ENCODE measurements around the gene MICU2. TPM values are rescaled to one million over a fixed set of nuclear protein-coding genes. Genes with fewer than 3 reads are reported as not detected.

MICU2 gene
- total and polyA plus RNA-seq, 2 of the 4 experiments (the other 2 are of a cell fraction): 14.9 to 25.0 TPM

GRCh38 chr13:21636656-21637055 is 32.7 kb upstream of the MICU2 start:
- Histone ChIP-seq H4K20me1 (ENCODE audit: insufficient read depth, low read length) (no peaks in the 10 kb centered on the region), H3K18ac (ENCODE audit: low read depth, low read length) (no peak overlapping the region), H3K4ac (ENCODE audit: low read depth, low read length) (no peak overlapping the region), H2BK120ac (ENCODE audit: low read depth, low read length) (no peak overlapping the region), H2BK5ac (ENCODE audit: low read depth, low read length, poor library complexity, severe bottlenecking) (no peak overlapping the region), H3K27ac (ENCODE audit: insufficient read depth, low read length) (no peak overlapping the region), H3K9ac (ENCODE audit: low read depth, low read length) (no peak overlapping the region), H3K9me3 (ENCODE audit: control insufficient read depth, insufficient read depth, low read length) (peaks cover 4% of the 10 kb centered on the region; the same call in 1 of the 2 replicates), H4K5ac (ENCODE audit: low read depth, low read length) (no peak overlapping the region), H2BK15ac (ENCODE audit: low read depth, low read length) (no peak overlapping the region), H3K9me1 (ENCODE audit: insufficient read depth, low read length) (no peaks in the 10 kb centered on the region; the same call in 1 of the 2 replicates), H2AK9ac (replicated peaks; ENCODE audit: low read depth, low read length, poor library complexity) (no peak overlapping the region), H4K8ac (ENCODE audit: low read depth in 2 of 2, low read length in 2 of 2) (no peak overlapping the region), H4K91ac (ENCODE audit: insufficient read depth, low read depth, low read length) (no peak overlapping the region), H3K4me3 (ENCODE audit: insufficient read depth, low read depth, low read length) (no peak overlapping the region), H3K36me3 (ENCODE audit: control insufficient read depth, insufficient read depth, low read length) (no peaks in the 10 kb centered on the region), H3K23ac (ENCODE audit: low read depth, low read length) (no peak overlapping the region), H3K14ac (replicated peaks; ENCODE audit: low read depth, low read length) (no peak overlapping the region), H3K27me3 (ENCODE audit: control insufficient read depth, insufficient read depth, low read length) (peaks cover 2% of the 10 kb centered on the region), H2BK20ac (ENCODE audit: low read depth, low read length) (no peak overlapping the region), H3K4me2 (ENCODE audit: low read depth, low read length) (no peak overlapping the region), H3K79me1 (ENCODE audit: low read depth in 1 of 2, low read length in 2 of 2) (no peaks in the 10 kb centered on the region), H2AK5ac (ENCODE audit: low read depth, low read length) (no peak overlapping the region), H3K56ac (ENCODE audit: extremely low read depth, insufficient read depth, low read length) (no peak overlapping the region), H2AFZ (replicated peaks; ENCODE audit: low read length, poor library complexity) (no peak overlapping the region), H3K4me1 (ENCODE audit: control insufficient read depth, insufficient read depth, low read length) (peaks cover 3% of the 10 kb centered on the region; the same call in 1 of the 2 replicates)
- in situ Hi-C loops (cut with MboI; ENCODE audit: low sequenced_read_pairs): loop anchor here (25.0 kb wide), 3 partner anchors 1151 to 1676 kb away; no protein-coding TSS in a partner anchor
- intact Hi-C loops (cut with micrococcal nuclease): loop anchor here (5.0 kb wide), 2 partner anchors 36 to 551 kb away; partner anchors contain the start of gene FGF9
- no TSS peak for BruUV-seq (replicated peaks)
- CTCF ChIA-PET: no interaction called here
- POLR2A ChIA-PET (ENCODE audit: unreplicated experiment): no interaction called here
- no peak for ATAC-seq (ENCODE audit: low read depth)
- no peak for DNase-seq
- TF ChIP-seq NFE2L2 (IDR thresholded peaks at IDR 0.05; ENCODE audit: low read depth, low read length) (no peak), RAD21 (IDR thresholded peaks at IDR 0.05; ENCODE audit: low read length) (no peak), POLR2A (IDR thresholded peaks at IDR 0.05; ENCODE audit: low read depth, low read length) (no peak)
- TF ChIP-seq, protein P1, sequence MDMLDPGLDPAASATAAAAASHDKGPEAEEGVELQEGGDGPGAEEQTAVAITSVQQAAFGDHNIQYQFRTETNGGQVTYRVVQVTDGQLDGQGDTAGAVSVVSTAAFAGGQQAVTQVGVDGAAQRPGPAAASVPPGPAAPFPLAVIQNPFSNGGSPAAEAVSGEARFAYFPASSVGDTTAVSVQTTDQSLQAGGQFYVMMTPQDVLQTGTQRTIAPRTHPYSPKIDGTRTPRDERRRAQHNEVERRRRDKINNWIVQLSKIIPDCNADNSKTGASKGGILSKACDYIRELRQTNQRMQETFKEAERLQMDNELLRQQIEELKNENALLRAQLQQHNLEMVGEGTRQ (IDR thresholded peaks at IDR 0.05; ENCODE audit: low read depth, low read length): no peak
- dilution Hi-C loops (cut with HindIII; ENCODE audit: low sequenced_read_pairs, unreplicated experiment): no loop called here
- WGBS, 2 experiments (ENCODE audit: extremely low coverage in 2 of 2, insufficient read length in 1 of 2): no CpG with 5 or more reads among the region's 3 CpGs

Data from IMR-90 (cell line).